GM10266 (cell line): ENCODE measurements around the gene PGRMC2.

Experiments
- DNase-seq: peaks from one replicate; pipeline ENCODE4 v3.0.0; 2012; ENCODE audit errors: extremely low spot score
- CTCF ChIP-seq: IDR thresholded peaks from 2 replicates; pipeline ENCODE4 v1.5.1; 2012; ENCODE audit warnings: mild to moderate bottlenecking, low read depth; ENCODE audit not compliant: control insufficient read depth, insufficient read depth; ENCODE audit errors: missing control alignments

PGRMC2 gene

GRCh38 chr4:128220286-128221235 lies 67.1 kb downstream of the PGRMC2 start:
- peak; percentile 44 for DNase-seq
- TF ChIP-seq CTCF, result peak; percentile 17
